Gastroesophageal sphincter (tissue), 2 donors: ENCODE measurements around the gene IFNA8.

Source experiments
- EP300 ChIP-seq: sonication (generic); formaldehyde crosslinking; IDR thresholded peaks from one replicate; pipeline ENCODE4 v1.6.1; 2017; ENCODE audit warnings: antibody characterized with exemption, mild to moderate bottlenecking
- POLR2A ChIP-seq, 2 donors: fragments of 450-650 bp; IDR thresholded peaks; one replicate each; pipeline ENCODE4 v1.6.1; 2017; ENCODE audit warnings: antibody characterized with exemption in 2 of 2, mild to moderate bottlenecking in 2 of 2, moderate library complexity in 1 of 2

DNA sequence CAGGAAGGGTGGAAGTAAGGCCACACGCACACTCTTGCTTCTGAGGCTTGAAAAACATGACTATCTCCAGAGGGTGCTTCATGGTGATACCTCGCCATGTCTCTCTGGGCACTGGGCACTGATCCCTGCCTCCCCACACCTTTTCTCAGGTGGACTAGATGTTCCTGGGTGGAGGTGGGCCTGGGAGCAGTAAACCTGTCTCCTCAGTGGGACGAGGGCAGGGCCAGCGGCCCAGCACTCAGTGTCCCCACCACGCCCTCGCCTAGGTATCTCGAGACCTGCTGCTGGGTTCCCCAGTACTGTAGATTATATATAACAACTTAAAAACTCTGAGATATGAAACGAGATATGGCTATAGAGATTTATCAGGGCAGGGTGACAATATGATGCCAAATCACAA, 46.6 kb upstream of the IFNA8 start:
- no peak for TF ChIP-seq POLR2A (IDR thresholded peaks at IDR 0.05)
- TF ChIP-seq EP300, result no peak
